Measurements from ENCODE around the gene CBLC. TPM values are rescaled to one million over a fixed set of nuclear protein-coding genes. Genes with fewer than 3 reads are reported as not detected.

The CBLC gene
- total RNA-seq, 1 donor from 2014 or later, result not detected

DNA sequence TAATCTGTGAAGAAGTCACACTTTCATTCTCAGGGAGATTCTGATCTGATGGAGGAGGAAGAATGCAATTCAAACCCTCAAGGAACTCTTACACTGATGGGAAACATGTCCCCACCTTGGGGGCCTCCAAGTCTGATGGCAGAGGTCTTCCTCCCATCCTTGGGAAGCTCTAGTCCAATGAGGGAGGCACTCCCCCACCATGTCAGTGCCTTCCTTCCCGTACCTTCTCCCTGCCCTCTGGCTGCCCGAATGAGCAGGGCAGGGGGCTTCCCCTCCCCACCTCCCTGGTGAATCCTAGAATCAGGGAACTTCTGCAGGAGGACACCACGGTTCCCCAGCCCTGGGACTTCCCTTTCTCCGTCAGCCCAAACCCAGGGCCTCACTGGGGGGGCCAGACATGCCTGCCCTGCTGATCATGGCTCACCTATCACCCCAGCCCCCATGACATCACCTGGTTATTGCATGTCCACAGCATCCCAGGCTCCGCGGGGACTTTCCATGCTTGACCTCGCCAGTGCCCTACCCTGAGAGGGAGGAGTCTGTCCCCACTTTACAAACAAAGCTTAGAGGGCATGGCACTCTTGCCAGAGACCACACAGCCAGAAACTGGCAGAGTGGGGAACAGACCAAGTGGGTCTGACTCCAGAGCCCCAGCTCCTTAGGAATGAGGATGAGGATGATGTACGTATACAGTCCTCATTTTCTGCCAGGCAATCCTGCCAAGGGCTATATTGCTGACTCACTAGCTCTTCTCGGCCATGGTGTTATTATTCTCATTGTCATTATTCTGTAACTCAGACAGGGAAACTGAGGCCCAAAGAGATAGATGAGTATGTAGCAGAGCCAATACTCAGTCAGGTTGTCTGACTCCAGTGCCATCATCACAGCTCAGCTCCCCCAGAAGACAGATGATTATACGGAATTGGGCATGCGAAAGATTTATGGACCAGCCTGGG lies 38.8 kb upstream of the CBLC start:
- DNase-seq (ENCODE audit: low read depth, low spot score), result no peak
- no peaks in the 10 kb centered on the region for H3K9me3 Mint-ChIP-seq
- TF ChIP-seq, protein P1, sequence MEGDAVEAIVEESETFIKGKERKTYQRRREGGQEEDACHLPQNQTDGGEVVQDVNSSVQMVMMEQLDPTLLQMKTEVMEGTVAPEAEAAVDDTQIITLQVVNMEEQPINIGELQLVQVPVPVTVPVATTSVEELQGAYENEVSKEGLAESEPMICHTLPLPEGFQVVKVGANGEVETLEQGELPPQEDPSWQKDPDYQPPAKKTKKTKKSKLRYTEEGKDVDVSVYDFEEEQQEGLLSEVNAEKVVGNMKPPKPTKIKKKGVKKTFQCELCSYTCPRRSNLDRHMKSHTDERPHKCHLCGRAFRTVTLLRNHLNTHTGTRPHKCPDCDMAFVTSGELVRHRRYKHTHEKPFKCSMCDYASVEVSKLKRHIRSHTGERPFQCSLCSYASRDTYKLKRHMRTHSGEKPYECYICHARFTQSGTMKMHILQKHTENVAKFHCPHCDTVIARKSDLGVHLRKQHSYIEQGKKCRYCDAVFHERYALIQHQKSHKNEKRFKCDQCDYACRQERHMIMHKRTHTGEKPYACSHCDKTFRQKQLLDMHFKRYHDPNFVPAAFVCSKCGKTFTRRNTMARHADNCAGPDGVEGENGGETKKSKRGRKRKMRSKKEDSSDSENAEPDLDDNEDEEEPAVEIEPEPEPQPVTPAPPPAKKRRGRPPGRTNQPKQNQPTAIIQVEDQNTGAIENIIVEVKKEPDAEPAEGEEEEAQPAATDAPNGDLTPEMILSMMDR (conservative IDR thresholded peaks at IDR 0.05), result no peak
- H3K4me3 Mint-ChIP-seq, result no peak overlapping the region
- no peaks in the 10 kb centered on the region for H3K36me3 Mint-ChIP-seq (ENCODE audit: low read depth)
- peaks cover 38% of the 10 kb centered on the region for H3K27me3 Mint-ChIP-seq (ENCODE audit: low read depth)
- no peak overlapping the region for H3K27ac Mint-ChIP-seq (ENCODE audit: unreplicated experiment)
- no peaks in the 10 kb centered on the region for H3K4me1 Mint-ChIP-seq

DNA sequence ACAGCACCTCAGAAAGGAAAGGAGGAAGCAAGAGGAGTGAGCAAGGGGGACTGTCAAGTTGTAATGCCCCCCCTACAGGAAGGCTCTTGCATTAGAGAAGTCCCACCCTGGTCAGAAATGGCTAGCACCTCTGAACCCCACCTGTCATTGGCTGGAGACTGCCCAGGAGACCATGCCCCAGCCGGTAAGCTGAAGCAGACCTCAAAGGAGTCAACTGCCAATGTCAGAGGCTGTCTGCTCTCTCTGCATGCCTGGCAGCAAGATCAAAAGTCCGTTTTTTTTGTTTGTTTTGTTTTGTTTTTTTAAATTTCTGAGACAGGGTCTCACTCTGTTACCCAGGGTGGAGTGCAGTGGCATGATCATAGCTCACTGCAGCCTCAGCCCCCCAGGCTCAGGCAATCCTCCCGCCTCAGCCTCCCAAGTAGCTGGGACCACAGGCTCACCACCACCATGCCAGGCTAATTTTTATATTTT lies 37.3 kb upstream of the CBLC start:
- Mint-ChIP-seq H3K4me1 (no peaks in the 10 kb centered on the region), H3K27ac (ENCODE audit: unreplicated experiment) (no peak overlapping the region), H3K27me3 (ENCODE audit: low read depth) (peaks cover 40% of the 10 kb centered on the region), H3K36me3 (ENCODE audit: low read depth) (no peaks in the 10 kb centered on the region), H3K4me3 (no peak overlapping the region), H3K9me3 (no peaks in the 10 kb centered on the region)
- TF ChIP-seq, protein P1 (conservative IDR thresholded peaks at IDR 0.05), result no peak
- DNase-seq (ENCODE audit: low read depth, low spot score), result no peak

DNA sequence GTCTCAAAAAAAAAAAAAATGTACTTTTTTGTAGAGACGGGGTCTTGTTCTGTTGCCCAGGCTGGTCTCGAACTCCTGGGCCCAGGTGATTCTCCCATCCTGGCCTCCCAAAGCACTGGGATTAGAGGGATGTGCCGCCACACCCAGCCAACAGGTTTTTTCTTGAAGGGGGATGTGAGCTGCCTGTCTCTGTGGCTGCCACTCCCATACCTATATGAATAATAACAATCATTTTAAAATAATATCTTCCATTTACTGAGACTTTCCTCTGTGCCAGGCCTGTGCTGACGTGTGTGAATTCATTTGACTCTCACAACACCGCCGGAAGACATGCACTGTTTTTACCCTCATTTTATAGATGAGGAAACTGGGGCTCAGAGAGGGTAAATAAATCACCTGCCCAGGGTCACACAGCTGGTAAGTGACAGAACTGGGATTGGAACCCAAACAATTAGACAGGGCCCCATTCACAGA lies 36.4 kb upstream of the CBLC start:
- no peaks in the 10 kb centered on the region for H3K36me3 Mint-ChIP-seq (ENCODE audit: low read depth)

DNA sequence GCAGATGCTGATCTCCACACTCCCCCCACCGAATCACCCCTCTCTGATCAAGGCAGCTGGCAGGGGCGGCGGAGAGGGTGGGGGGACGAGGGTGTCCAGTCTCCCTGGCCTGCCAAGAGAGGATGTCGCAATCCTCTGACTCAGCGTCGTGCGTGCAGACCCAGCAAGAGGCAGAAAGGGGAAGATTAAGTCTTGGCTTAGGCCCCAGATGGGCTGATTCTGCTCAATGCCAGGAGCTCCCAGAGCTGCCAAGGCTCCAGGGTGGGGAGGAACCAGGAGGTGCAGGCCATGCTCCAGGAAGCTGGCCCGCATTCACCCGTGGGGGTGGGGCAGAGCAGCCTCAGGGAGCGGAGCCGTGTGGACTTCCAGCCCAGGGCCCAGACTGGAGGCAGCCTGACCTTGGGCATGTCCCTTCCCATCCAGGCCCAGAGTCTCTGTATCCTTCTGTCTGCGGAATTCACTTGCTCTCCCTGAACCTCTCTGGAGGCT lies 35.8 kb upstream of the CBLC start:
- Mint-ChIP-seq H3K4me3 (no peak overlapping the region), H3K27me3 (ENCODE audit: low read depth) (peaks cover 51% of the 10 kb centered on the region), H3K36me3 (ENCODE audit: low read depth) (no peaks in the 10 kb centered on the region), H3K9me3 (no peaks in the 10 kb centered on the region), H3K4me1 (no peaks in the 10 kb centered on the region), H3K27ac (ENCODE audit: unreplicated experiment) (no peak overlapping the region)
- TF ChIP-seq, protein P1 (conservative IDR thresholded peaks at IDR 0.05), result no peak
- no peak for DNase-seq (ENCODE audit: low read depth, low spot score)

More for the DNA sequence above, 36.4 kb upstream of the CBLC start:
- no peaks in the 10 kb centered on the region for H3K9me3 Mint-ChIP-seq
- no peak for DNase-seq (ENCODE audit: low read depth, low spot score)
- peaks cover 47% of the 10 kb centered on the region for H3K27me3 Mint-ChIP-seq (ENCODE audit: low read depth)
- H3K4me1 Mint-ChIP-seq, result no peaks in the 10 kb centered on the region
- TF ChIP-seq, protein P1 (conservative IDR thresholded peaks at IDR 0.05), result no peak
- H3K27ac Mint-ChIP-seq (ENCODE audit: unreplicated experiment), result no peak overlapping the region
- no peak overlapping the region for H3K4me3 Mint-ChIP-seq

DNA sequence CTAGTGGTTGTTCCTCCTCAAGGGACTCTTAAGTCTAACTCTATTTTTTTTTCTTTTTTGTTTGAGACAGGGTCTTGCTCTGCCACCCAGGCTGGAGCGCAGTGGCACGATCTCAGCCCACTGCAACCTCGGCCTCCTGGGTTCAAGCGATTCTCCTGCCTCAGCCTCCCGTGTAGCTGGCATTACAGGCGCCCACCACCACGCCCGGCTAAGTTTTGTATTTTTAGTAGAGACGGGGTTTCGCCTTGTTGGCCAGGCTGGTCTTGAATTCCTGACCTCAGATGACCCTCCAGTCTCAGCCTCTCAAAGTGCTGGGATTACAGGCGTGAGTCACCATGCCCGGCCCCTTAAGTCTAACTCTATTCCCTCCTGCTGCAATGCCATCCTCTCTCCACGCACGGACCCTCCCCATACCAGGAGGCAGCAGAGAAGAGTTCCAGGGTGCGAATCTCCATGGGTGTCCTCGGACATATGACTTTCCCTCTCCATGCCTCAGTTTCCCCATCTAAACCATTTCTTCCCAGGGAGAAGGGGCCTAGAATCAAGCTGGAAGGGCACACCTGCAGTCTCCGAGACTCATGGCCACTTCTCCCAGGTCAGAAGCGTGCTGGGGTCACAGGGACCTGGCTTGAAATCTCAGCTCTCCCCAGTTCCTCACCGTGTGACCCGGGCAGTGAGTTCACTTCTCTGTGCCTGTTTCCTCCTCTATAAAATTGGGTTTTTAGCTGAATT lies 35.2 kb upstream of the CBLC start:
- Mint-ChIP-seq H3K36me3 (ENCODE audit: low read depth) (no peaks in the 10 kb centered on the region), H3K27me3 (ENCODE audit: low read depth) (peaks cover 52% of the 10 kb centered on the region), H3K9me3 (no peaks in the 10 kb centered on the region), H3K4me3 (no peak overlapping the region), H3K4me1 (no peaks in the 10 kb centered on the region), H3K27ac (ENCODE audit: unreplicated experiment) (no peak overlapping the region)
- DNase-seq (ENCODE audit: low read depth, low spot score), result no peak
- TF ChIP-seq, protein P1 (conservative IDR thresholded peaks at IDR 0.05), result no peak

Measured in neural crest cell (in vitro differentiated cells).